Activated CD4-positive, alpha-beta T cell treated with anti-CD3 and anti-CD28 coated beads, Interleukin-2, amount 50 U/mL, for 48 hours (primary cell): ENCODE data around the gene PAM.

Source experiments
- DNase-seq, 2 experiments: peaks; one replicate each; pipeline ENCODE4 v3.0.0-alpha.2; 2020

Gene PAM

GRCh38 chr5:102815540-102816332 is 60.6 kb downstream of the PAM start:
- no peak for DNase-seq

GRCh38 chr5:102818345-102818744 is 63.2 kb downstream of the PAM start:
- DNase-seq, result no peak

GRCh38 chr5:102818934-102819333 is 63.8 kb downstream of the PAM start:
- no peak for DNase-seq

DNA sequence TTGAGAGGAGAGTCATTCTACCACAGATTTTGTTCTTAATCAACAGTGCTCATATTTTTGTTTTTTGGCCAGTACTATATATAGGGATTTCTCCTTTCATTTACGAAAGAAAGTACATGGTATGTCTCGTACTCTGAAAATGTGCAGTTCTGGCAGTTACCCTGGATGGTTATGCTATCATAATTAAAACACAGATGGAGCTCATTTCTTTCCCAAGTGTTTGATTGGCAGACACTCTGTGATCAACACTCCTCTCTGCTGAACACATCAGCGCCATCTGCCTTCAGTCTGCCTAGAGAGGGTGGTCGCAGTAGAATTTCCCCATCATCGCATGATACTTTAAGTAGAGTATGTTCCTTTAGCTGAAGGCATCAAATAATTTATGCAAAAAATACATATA is 64.5 kb downstream of the PAM start:
- no peak for DNase-seq

GRCh38 chr5:102823441-102823874 is 68.4 kb downstream of the PAM start:
- no peak for DNase-seq

DNA sequence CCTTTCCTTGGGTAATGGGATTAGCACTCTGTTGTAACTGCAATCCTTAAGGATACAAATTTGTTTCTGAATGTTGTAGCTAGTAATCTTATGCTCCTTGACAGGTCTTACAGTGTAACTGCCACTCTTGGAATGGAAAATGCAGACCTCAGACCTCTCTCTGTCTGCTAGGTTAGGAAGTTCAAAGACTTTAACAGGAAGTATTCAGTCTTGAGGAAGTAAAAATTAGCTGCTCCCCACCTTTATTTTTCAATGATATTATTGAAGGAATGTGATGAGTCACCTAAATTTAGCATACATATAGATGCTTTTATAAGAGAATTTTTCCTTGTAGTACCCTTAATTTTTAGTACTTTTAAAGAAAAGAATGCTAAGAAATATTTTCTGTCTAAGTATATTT is 71.5 kb downstream of the PAM start:
- no peak for DNase-seq

GRCh38 chr5:102830241-102830640 is 75.1 kb downstream of the PAM start:
- no peak for DNase-seq

DNA sequence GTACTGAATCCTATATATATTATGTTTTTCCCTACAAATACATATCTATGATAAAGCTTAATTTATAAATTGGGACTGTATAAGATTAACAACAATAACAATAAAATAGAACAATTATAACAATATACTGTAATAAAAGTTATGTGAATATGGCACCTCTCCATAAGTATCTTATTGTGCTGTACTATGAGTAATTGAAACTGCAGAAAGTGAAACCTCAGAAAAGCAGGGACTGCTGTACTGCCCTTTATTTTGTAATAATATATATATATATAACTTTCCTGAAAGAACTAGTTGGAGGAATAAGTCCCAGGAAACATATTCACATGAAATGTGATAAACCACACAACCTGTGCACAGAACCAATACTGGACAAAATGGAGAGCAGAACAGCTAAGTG is 77.3 kb downstream of the PAM start:
- no peak for DNase-seq

DNA sequence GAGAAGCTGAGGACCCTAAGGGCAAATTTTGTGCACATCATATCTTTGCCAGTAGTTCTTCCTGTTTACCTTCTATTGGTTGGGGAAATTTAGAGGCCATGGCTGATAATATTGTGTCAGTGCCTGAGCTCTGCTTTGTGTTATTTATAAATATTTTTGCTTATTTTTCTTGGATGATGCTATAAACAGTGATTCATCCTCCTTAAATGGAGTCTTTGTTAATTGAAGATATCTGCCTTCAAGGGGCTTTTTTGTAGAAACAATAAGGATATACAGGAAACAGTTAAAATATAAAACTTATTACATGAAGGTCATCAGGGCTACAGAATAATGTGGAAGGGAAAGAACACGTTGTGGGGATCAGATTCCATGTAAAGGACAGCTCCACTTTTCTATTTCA is 78.0 kb downstream of the PAM start:
- DNase-seq, result no peak

DNA sequence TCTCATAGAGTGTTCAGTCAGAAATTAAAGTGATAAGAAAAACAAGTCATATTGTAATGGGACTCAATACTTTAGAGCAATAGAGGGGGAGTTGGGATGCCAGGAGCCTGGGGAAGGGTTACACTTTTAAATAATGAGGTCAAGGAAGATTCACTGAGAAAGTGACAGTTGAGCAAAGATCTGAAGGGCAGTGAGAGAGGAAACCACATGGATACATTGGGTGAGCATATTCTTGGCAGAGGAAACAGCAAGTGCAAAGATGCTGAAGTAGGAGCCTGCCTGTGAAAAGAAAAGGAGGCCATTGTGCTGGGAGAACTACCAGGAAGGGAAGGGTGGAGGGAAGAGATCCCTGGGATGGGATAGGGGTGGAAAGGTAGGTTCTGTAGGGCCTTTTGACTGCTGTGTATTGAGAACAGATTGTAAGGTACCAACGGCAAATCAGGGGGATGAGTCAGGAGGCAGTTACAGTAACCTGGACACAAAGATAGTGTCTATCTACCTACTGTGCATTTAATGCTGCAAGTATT is 79.4 kb downstream of the PAM start:
- no peak for DNase-seq

- DNase-seq, result no peak
These were observed 80.6 kb downstream of the PAM start for GRCh38 chr5:102835717-102836116.

DNA sequence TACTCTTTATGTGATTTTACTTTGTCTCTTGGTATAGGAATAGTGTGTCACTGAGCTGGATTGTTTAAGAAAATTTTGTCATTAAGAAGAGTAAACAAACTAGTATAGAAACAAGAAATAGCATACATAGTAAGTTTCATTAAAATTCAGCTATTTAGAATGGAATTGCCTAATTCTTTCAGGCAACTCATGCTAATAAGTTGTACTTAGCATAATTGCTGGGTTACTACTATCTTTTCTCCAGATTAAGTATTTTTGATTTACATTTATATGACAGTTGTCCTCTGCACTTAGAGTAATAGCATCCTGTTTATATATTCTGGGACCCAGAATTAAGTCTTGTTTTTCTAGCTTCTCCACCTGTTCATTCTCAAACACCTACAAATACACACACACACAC is 85.9 kb downstream of the PAM start:
- no peak for DNase-seq

DNA sequence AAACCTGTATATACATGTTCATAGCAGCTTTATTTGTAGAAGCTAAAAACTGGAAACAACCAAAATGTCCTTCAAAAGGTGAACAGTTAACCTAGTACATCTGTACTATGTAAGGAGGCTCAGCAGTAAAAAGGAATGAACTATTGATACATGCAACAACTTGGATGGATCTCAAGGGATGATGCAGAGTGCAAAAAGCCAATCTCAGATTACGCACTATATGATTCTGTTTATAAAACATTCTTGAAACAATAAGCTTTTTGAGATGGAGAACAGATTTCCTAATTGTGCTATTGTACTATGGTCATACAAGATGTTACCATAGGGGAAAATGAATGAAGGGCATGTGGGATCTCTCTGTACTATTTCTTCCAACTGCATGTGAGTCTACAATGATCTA is 88.9 kb downstream of the PAM start:
- no peak for DNase-seq

DNA sequence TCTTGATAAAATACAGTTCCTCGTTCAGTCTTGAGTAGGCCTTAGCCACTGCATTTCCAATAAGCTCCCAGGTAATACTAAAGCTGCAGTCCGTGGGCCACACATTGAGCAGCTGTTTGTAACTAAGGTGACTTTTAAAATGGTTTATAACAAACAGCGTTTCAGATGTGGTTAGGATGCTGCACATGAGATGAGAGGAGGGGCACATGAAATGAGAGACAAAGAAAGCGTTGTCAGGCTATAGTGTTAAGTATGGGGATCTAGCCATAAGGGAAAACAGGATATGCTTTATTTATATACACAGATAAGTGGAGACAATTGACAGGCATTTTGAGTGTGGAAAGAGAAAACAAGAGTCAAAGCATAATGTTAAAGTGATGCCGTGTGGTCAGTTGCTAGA is 89.9 kb downstream of the PAM start:
- no peak for DNase-seq

DNA sequence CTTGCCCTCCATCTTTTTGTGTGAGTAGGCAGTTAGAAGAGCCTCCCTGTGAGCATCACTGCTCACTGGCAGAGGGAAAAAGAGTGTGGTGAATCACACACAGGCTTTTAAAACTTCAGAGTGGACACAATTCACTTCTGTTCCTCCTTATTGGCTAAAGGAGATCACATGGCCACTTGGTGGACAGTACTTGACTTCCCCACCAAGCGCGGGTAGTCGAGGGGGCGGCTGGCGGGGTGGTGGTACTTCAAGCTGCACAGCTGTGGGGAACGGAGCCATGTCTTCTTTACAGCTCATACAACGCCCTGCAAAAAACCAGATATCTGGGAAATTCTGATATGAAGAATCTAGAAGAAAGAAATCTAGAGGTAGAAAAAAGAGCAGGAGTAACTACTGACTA is 95.4 kb downstream of the PAM start:
- DNase-seq, result no peak

DNA sequence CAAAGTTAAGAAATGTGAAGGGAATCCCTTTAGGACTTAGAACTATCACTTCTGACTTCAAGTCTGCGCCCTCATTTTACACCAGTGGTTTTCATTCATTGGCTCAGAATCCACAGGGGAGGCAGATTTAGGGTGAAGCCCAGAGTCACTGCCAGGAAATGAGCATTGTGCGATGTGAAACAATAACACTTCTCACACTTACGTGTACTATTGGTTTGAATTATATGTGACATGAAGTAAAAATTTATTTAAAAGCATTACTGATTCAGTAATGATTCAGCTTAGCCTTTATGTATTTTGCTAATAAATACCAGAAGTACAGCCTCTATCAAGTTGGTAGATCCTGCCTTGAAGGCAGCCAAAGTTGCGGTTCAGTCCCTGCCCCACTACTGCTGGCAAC is 98.6 kb downstream of the PAM start:
- DNase-seq, result peak in 1 of 2 experiments; percentile 14

- no peak for DNase-seq
These were observed 100.7 kb downstream of the PAM start for GRCh38 chr5:102855681-102856388.

GRCh38 chr5:102856389-102856777 is 101.3 kb downstream of the PAM start:
- DNase-seq, result no peak

DNA sequence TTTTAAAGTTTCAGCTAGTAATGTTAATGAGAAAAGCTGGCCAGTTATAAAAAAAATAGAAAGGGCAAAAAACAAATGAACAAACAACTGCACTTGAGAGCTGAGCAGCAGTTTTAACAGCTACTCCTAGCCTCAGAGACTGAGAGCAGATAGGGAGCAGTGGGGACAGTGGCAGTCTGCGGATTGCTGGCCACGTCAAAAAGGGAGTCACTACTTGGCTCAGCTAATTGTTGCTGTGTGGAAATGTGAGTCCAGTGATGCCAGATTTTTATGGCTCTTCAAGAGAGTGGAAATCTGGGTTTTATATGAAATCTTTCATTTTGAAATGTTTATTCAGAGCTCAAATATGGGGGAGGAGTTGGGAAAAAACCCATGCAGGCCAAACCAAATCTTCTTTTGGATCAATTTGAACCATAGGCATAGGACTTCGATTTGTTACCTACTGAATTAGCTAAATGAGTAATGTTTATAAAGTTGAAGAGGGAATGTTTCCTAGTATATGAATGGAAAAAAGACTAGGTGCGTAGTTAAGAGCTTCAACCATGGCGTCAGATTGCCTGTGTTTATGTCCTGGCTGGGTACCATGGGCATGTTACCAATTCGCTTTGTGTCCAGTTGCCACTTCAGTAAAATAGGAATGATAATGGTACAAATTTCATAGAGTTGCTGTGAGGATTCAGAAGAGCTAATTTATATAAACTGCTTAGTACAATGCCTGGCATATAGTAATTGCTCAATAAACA is 102.1 kb downstream of the PAM start:
- DNase-seq, result no peak

DNA sequence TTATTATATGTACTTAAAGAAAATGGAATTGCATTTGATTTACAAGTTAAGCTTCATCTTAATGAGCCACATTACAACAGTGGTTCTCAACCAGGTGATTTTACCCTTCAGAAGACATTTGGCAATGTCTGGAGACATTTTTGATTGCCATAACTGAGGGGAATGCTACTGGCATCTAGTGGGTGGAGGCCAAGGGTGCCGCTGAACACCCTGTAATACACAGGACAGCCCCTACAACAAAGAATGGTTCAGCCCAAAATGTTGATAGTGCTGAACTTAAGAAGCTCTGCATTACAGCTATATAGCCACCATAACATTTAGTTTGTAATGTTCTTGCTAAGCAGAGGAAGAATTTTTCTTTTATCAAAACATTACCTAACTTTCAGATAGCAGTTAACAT is 103.1 kb downstream of the PAM start:
- DNase-seq, result no peak

GRCh38 chr5:102858808-102859207 is 103.7 kb downstream of the PAM start:
- no peak for DNase-seq

DNA sequence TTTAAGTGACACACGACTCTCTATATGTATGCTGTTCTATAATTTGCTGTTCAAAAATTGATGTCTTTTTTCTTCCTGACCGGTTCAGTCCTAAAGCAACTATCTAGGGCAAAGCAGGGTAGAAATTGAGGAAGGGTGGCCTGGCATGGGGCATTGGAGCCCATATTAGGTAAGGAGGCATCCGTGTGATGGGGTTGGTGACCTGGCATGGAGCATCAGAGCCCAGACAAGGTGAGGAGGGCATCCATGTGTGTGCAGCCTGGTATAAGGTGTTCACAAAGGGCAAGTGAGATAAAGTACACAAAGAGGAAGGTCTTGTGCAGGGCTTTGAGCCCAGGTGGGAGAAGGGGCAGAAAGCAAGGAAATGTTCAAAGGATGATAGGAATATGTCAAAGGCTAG is 104.9 kb downstream of the PAM start:
- no peak for DNase-seq

- no peak for DNase-seq
These were observed 108.0 kb downstream of the PAM start for GRCh38 chr5:102863058-102863457.
